Measurements from ENCODE around the gene EFCAB13. TPM values are rescaled to one million over a fixed set of nuclear protein-coding genes. Genes with fewer than 3 reads are reported as not detected.

The EFCAB13 gene
- total RNA-seq, 2 experiments from 2014 or later: 12.6 to 13.5 TPM

GRCh38 chr17:47401100-47401499 lies 77.3 kb downstream of the EFCAB13 start:
- DNase-seq (no peak), ATAC-seq (ENCODE audit: poor library complexity) (no peak)
- Histone ChIP-seq H3K9me3 (ENCODE audit: control insufficient read depth in 1 of 2, insufficient read depth in 1 of 2, low read length in 2 of 2) (no peaks in the 10 kb centered on the region), H3K27me3 (ENCODE audit: control insufficient read depth in 1 of 2, insufficient read depth in 2 of 2, low read length in 2 of 2) (no peaks in the 10 kb centered on the region), H3K36me3 (ENCODE audit: insufficient read depth, low read length) (no peaks in the 10 kb centered on the region), H3K27ac (ENCODE audit: low read depth in 1 of 2, low read length in 2 of 2) (no peak overlapping the region), H3K4me3 (ENCODE audit: low read length) (no peak overlapping the region), H3K4me1 (ENCODE audit: insufficient read depth, low read length) (no peaks in the 10 kb centered on the region)
- H3K9me3 Mint-ChIP-seq: no peaks in the 10 kb centered on the region
- H3K4me1 Mint-ChIP-seq (ENCODE audit: low read depth): no peaks in the 10 kb centered on the region
- intact Hi-C loops (cut with DNase I, micrococcal nuclease): no loop called here
- ChIA-PET POLR2A (no interaction called here), CTCF (interaction anchor here (0.6 to 0.7 kb wide), 2 partner anchors 30 to 1473 kb away, joined by 3 to 4 read pairs; no protein-coding TSS in a partner anchor)
- H3K36me3 Mint-ChIP-seq (ENCODE audit: low read depth): no peaks in the 10 kb centered on the region
- no peaks in the 10 kb centered on the region for H3K27me3 Mint-ChIP-seq
- TF ChIP-seq CTCF (IDR thresholded peaks at IDR 0.05): no peak
- no peak overlapping the region for H3K4me3 Mint-ChIP-seq
- H3K27ac Mint-ChIP-seq: no peak overlapping the region

DNA sequence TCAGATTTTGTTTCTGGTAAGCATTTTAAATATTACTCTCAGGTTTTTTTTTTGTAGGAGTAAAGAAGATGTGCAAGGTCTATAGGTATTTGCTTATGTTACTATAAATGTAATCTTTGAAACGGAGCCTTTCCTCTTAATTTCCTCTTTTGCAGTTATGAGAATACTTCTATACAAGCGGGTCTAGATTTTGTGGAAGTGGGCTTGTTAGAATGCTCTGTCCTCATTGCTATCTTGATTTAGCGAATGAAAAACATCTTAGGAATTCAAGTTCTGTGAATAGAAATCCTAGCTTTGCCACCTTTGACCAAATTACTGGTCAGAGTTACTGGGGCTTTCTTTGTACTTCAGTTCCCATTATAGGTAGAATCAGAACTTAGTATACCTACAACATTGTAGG lies 80.3 kb downstream of the EFCAB13 start:
- no peaks in the 10 kb centered on the region for H3K36me3 Mint-ChIP-seq (ENCODE audit: low read depth)
- Histone ChIP-seq H3K9me3 (ENCODE audit: control insufficient read depth in 1 of 2, insufficient read depth in 1 of 2, low read length in 2 of 2) (no peaks in the 10 kb centered on the region), H3K27ac (ENCODE audit: low read depth in 1 of 2, low read length in 2 of 2) (no peak overlapping the region), H3K36me3 (ENCODE audit: insufficient read depth, low read length) (no peaks in the 10 kb centered on the region), H3K27me3 (ENCODE audit: control insufficient read depth in 1 of 2, insufficient read depth in 2 of 2, low read length in 2 of 2) (no peaks in the 10 kb centered on the region), H3K4me3 (ENCODE audit: low read length) (no peak overlapping the region), H3K4me1 (ENCODE audit: insufficient read depth, low read length) (no peaks in the 10 kb centered on the region)
- TF ChIP-seq CTCF (IDR thresholded peaks at IDR 0.05): no peak
- CTCF ChIA-PET: interaction anchor here (0.9 kb wide), 1 partner anchor 43 kb away, joined by 3 read pairs; no protein-coding TSS in a partner anchor
- H3K27me3 Mint-ChIP-seq: no peaks in the 10 kb centered on the region
- no peak overlapping the region for H3K27ac Mint-ChIP-seq
- H3K9me3 Mint-ChIP-seq: no peaks in the 10 kb centered on the region
- no peak for DNase-seq
- H3K4me1 Mint-ChIP-seq (ENCODE audit: low read depth): no peaks in the 10 kb centered on the region
- H3K4me3 Mint-ChIP-seq: no peak overlapping the region
- intact Hi-C loops (cut with DNase I, micrococcal nuclease): no loop called here
- ATAC-seq (ENCODE audit: poor library complexity): no peak
- POLR2A ChIA-PET: no interaction called here

GRCh38 chr17:47404875-47405274 lies 81.1 kb downstream of the EFCAB13 start:
- Histone ChIP-seq H3K4me3 (ENCODE audit: low read length) (no peak overlapping the region), H3K36me3 (ENCODE audit: insufficient read depth, low read length) (no peaks in the 10 kb centered on the region), H3K4me1 (ENCODE audit: insufficient read depth, low read length) (no peaks in the 10 kb centered on the region), H3K27ac (ENCODE audit: low read depth in 1 of 2, low read length in 2 of 2) (no peak overlapping the region), H3K27me3 (ENCODE audit: control insufficient read depth in 1 of 2, insufficient read depth in 2 of 2, low read length in 2 of 2) (no peaks in the 10 kb centered on the region), H3K9me3 (ENCODE audit: control insufficient read depth in 1 of 2, insufficient read depth in 1 of 2, low read length in 2 of 2) (no peaks in the 10 kb centered on the region)
- no peak for TF ChIP-seq CTCF (IDR thresholded peaks at IDR 0.05)
- H3K36me3 Mint-ChIP-seq (ENCODE audit: low read depth): no peaks in the 10 kb centered on the region
- H3K9me3 Mint-ChIP-seq: no peaks in the 10 kb centered on the region
- ATAC-seq (ENCODE audit: poor library complexity): no peak
- no peak overlapping the region for H3K4me3 Mint-ChIP-seq
- CTCF ChIA-PET: no interaction called here
- no peak for DNase-seq
- H3K27ac Mint-ChIP-seq: no peak overlapping the region
- intact Hi-C loops (cut with DNase I, micrococcal nuclease): no loop called here
- POLR2A ChIA-PET: no interaction called here
- H3K4me1 Mint-ChIP-seq (ENCODE audit: low read depth): no peaks in the 10 kb centered on the region
- no peaks in the 10 kb centered on the region for H3K27me3 Mint-ChIP-seq

Data from CD4-positive, alpha-beta T cell (primary cell).